SKM-1 (cell line): ENCODE results near the gene AFTPH.

Source experiments
- DNase-seq: peaks from one replicate; lab custom pipeline; 2025; ENCODE audit not compliant: unreplicated experiment; lab: John Stamatoyannopoulos, UW

AFTPH gene

DNA sequence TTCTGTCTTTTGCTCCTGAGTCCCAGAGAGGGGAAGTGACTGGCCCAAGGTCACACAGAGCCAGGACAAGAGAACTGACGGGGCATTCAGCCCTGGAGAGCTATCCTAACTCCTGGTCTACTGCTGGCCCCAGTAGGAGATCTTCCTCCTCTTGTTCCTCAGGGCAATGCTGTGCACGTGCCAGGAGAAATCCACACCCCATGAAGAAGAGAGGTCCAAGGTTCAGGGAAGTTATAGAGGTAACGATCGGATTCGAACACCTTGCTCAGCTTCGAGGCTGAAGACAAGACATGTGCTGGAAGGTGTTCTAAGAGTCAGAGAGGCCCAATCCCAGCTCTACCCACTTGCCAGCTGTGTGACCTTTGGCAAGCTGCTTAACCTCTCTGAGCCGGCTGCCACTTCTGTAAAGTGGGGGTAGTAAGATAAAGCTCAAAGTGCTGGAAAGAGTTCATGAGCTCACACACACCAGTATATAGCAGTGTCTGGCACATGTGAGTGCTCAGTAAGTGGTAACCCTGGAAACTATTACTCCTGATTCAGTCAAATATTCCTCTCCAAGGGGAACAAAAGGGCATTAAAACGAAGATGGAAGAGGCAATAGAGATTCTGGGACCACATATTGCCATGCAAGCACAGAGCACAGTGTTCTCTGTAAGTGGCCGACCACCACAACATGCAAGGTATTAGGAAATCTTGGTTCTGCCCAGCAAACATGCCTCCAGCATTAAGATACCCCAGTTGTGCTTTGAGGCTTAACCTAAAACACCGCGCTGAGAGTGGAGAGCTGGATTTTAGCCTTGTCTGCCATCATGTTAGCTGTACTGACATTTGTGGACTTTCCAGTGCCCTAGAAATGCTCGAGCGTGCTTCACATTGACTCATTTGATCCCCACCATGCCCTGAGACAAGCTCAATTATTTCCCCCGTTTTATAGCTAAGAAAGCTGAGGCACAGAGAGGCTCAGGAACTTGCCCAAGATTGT is 104.0 kb downstream of the AFTPH start:
- no peak for DNase-seq

DNA sequence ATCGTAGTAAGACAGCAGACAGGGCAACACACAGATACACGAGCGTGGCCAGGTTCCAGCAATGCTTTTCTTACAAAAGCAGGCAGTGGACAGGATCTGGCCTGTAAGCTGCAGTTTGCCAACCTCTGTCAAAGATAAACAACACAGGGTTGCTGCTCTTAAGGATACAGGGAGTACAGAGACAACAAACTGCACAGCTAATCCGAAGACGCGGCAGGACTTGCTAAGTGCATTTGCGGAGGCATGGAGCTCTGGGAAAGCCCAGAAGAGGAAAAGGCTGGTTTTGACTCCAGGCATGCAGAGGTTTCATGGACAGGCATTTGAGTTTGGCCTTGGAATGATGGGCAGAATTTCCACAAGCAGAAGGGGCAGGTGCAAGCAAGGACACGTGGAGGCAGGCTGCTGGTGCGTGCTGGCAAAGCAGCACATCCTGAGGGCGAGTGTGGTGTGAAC is 105.2 kb downstream of the AFTPH start:
- DNase-seq, result no peak

DNA sequence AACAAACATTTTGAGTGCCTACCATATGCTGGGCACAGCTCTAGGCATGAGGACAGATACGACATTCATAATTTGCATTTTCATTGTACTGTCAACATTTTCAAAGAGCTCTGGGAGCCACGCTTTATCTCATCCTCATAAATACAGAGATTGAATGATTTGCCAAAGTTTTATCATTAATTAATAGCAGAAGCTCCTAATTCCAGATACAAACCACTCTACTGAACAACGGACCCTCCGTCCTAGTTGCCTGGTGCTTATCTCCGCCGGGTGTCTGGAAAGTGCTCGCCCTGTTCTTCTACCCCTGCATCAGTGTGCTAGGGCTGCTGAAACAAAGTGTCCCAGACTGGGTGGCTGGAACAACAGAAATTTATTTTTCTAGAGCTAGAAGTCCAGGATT is 105.7 kb downstream of the AFTPH start:
- DNase-seq, result no peak

DNA sequence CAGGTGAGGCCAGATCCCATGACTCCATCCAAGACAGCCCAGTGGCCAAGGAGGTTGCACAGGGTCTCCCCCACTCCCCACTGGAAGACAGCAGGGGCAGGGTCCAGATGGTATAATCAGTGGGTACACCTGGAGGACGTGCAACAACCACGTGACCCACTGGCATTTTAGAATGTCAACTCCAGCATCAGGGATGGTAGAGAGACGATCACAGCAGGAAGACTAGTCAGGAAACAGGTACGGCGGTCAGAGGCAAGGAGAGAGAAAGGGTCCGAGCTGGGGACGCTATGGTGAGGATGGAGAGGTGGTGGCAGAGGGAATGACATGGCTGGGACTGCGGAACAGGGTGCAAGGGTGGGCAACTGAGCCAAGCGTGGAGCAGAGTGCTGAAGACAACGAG is 106.6 kb downstream of the AFTPH start:
- no peak for DNase-seq

DNA sequence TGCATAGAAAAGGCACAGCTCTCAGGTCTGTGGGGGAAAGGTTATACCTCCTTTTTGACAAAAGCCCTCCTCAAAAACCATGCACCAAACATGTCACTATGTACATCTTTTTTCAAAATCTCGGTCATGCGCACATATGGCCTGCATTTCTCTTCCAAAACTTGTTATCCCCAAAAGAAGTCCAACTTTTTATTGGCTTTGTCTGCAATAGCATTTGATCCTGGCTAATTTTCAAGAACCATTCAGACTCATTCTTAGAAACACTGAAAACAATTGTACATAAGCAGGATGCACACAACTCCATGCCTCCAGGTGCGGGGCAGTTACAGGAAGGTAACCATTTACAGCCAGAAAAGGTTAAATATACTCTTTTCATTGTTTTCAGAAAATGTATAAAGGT is 107.6 kb downstream of the AFTPH start:
- DNase-seq, result no peak

DNA sequence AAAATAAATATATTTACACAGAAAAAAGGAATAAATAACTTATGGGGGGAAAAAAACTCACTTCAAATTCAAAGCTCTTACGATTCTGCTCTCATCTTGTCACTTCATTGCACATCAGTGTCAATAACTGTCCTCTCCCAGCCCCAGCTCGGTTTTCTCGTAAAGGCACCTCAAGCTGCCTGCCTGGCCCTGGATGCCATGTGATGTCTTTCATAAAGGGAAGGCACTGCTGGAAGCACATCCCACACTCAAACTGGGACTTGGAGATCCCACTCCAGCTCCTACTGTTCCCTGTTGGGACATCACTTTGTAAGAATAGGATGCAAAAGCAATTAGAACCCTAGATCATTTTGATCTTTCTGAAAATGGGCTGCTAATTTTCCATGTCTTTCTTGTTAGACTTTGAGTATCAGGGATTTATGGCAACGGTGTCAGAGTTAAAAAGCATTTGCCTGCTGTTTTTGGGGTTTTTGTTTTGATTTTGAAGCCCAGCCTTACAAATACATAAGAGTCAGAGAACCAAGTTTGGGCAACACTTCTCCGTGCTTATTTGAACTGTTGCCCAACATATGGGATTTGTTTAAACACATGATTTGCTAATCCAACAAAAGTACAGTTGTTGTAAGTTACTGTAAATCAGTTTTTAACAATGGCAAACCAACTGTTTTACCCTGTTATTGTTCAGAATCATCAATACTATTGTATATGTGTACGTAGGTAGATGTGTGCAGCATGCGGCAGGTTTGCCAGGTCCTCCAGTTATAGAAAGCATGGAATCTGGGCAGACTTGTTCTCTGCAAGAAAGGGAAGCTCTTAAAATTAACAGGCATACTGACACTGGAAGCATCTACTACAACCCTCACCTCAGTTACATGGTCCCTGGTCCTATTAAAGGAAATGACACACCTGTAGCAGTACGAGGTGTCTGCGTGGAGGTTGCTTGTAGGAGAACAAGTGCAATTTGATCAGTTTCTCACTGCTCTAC is 109.0 kb downstream of the AFTPH start:
- no peak for DNase-seq

DNA sequence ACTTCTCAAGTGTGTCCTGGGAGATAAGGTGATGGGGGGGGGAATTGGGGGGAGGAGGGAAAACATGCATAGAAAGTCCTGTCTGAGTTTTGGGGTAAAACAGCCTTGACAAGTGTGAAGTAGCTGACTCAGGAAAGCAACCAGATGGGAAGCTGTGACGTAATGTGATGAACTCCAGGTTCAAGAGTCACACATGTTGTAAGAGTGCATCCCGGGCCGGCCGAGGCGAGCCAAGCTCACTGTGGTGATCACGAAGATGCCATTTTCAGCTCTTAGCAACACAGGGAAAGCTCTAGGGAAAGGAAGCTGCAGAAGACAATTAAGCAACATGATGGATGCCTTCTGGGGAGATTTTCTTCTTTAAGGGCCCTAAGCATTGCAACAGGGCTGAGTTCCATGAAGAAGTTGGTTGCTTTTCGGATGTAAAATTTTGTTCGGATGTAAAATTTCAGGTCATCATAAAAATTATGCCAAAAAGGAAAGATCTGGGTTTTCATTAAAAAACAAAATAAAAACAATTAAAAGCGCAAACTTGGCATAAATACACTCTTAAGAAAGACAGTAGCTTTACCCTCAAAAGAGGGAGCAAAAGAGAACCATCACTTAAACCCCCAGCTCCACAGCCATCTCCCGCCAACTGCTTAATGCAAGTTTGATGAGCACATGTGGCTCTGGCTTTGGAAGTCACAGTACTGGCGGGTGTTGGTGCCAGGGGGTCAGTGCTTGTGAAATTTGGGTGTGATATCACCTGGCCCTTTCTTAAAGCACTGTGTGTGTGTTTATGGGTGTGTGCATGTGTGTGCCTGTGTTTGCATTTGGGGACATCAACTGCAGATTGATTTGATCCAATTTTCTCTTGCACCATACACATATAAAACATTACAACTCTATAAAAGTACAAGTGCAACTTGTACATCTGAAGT is 110.5 kb downstream of the AFTPH start:
- DNase-seq, result peak; percentile 80

DNA sequence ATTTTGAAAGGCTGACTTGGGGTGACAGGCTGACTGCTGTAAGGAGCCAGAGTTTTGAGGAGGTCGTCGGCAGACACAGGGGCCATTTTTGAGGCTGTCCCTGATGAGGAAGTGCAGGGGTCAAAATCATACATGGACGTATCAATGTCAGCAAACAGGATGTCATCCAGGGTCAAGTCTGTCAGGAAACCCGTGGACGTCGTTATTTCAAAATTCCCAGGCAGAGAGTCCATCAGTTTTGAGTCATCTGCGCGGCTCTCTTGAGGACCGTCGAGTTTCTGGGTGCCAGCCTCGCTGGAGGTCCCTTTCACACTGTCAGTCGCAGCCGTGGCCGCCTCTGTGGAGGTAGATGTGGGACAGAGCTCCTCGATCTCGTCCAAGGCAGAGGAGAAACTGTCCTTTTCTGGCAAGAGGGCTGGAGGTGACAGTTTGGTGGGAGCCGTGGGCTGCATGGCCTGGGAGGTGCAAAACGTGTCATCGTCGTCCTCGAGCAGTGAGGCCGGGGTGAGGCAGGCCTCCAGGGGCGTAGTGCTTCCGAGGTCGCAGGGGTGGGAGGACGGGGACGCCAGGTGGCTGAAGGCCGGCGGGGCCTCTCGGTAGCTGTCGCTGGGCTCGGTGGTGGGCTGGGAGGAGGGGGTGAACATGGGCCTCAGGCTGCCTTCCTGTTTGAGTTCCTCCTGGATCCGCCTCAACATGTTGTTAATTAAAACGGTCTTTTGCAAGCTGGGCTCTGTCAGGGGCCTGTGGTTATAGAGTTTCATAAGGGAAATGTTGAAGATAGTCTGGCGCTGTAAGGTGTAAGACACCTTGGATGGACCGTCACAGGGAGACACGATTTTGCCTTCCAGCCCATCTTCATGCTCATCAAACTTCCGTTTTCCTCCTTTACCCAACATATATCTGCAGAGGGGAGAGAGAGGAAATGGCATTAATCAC is 112.1 kb downstream of the AFTPH start:
- peak; percentile 89 for DNase-seq

DNA sequence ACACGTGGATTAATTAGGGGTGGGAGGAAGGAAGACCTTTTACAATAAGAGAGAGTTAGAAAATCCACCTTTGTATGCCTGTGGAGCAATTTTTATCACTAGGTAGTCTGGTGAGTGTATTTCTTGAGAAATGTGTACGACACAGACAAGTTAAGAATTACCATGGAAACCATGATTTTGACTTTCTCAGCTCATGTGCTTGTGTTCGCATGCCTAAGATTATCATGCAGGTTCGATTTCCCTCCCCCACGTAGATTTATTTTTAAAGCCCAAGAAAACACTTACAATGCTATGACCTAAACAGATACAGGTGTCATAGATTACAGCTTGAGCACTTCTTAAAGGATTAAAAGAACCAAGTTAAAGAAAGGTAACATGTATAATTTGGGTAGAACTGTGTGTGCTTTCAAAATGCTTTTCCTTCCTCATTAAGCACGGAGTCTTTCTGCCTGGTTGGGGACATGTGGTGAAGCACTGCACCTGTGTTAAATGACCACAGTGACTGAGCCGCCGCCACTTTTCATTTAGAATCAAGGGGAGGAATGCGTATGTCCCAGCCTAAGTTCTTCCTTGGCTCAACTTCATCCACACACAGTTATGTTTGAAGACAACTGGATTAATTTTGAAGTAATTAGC is 113.0 kb downstream of the AFTPH start:
- DNase-seq, result no peak

DNA sequence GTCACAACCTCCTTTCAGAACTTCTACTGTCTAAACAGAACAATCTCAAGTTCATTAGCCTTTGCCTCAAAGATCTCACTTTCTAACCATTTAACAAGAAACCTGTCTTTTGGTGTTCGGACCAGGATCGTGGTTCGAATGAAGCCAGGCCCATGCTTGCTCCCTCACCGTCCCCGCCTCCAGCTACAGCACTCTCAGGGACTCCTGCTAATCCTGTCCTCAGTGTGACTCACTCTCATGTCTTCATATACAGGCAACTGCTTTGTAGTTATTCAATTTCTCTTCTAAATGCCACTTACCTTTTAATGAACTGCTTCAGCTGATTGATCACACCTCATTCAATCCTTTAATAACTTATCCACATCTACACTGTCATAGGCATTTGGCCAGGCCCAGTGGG is 113.8 kb downstream of the AFTPH start:
- no peak for DNase-seq

DNA sequence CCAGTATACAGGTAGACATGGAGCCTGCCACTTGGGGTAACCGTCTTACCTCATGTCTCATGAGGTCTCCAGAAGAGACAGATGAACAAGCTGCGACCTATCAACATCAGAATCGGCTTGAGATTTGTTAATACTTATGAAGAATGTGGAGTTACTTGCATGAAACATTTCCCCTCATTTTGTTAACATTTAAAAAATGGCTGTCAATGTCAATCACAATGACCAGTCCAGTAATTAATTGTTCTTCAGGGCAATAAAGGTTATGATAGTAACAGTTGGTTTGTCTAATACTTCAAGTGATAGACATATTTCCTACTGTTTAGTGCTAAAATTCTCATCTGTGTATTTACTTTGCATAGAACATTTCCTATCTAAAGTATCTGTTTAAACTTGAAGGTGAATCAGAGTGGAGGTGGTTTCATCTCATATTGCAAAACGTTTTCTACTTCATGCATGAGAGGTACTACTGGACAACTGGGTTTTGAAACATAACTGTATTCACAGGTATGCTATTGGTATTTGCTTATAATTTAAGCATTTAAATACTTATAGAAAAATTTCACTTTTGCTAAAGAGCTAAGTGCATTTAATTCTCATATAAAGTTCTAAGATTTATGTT is 114.5 kb downstream of the AFTPH start:
- no peak for DNase-seq

DNA sequence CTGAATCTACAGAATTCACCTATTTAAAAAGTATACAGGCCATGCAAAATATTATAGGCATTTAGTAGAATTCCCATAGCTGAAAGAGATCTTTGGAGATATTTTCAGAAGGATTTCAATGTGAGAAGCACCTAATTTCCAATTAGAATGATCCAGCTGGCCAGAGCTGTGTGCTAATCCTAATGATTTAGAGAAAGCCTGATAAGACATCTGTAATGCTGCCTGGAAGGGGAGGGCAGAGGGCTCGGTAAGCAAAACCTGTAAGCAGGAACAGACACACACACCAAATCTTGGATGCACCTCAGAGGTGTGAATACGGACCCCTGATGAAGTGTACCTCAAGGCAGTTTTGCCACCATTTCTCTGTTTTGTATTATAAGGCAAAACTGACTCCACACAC is 115.6 kb downstream of the AFTPH start:
- no peak for DNase-seq

DNA sequence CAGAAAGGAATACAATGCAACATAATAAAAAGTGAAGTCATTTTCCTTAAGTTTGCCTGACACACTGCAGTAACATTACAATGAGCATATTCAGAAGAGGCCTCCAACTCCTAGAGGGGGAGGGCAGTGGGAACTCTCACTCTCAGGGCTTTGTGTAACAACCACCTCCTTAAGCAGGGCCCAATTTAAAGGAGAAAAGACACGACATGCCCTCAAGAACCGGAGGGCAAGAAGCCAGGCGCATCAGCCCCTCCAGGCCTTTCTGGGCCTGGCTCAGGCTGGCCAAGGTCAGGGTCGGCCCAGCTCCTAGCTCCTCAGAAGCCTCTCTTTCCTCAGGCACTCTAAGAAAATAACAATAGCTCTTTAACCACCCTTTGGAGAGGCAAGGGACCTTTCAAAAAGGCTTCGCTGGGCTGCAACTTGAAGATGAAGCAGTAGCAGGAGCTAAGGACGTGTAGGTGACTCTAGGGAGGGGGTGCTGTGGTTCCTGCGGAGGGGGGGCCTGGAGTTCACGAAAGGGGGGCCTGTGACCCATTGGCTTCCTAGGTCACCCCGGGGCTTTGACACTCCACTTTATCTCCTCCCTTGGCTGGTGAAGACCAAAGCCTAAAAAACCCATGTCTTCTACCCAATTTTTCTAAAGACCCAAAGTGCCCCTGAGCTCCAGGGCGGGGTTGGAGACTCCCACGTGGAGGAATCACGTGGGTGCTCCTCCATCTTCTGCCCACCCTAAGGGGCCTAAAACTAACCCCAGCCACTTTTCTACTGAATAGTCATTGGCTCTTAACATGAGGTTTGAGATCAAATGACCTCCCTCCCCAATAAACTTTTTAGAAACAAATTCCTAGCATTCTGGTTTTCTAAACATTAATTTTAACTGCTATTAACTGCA is 116.3 kb downstream of the AFTPH start:
- DNase-seq, result peak; percentile 25

DNA sequence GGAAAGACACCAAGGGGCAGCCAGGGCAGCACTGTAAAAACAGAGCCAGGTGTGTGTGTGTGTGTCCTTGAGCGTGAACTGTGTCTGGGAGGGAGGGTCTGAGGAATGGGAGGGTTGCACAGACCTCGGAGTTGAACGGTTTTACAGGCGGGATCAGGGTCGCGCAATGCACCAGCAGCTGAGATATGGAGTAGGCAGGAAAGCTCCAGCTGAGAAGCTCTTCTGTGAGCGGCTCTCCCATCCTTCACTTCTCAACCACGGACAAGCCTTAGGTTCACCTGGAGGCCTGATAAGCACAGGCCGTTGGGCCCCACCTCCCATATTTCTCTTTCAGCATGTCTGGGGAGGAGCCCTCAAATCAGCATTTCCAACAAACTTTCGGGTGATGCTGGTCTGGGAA is 117.5 kb downstream of the AFTPH start:
- DNase-seq, result no peak
